ENCODE results near the gene MSL3. TPM values are rescaled to one million over a fixed set of nuclear protein-coding genes. Genes with fewer than 3 reads are reported as not detected.

The MSL3 gene
- total and polyA plus RNA-seq, 2 of the 13 experiments (the other 11 are each of a cell fraction or from before 2014, with no cell fraction given): 7.6 to 10.2 TPM

DNA sequence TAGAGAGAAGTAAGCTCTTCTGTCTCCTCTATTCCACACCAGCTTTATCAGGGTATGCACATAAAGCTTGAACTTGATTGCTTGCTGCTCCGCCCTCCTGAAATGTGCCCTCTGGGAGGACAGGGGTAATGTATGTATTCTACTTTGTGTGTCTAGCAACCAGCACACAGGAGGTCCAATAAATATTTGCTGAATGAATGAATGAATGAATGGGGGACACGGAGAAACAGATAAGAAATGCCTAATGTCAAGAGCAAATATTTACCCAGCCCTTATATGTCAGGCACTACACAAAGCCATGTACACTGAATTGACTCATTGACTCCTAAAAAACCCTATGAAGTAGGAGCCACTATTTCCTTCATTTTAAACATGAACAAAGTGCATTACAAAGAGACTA is 2.3 kb upstream of the MSL3 start (continued):
- no peak for TF ChIP-seq ZNF629 (CRISPR knock-in tag; conservative IDR thresholded peaks at IDR 0.05)
- peak; percentile 98; the same call in 1 of the 2 replicates for TF ChIP-seq ZBTB20 (CRISPR knock-in tag; IDR thresholded peaks at IDR 0.05; ENCODE audit: borderline replicate concordance, low read depth)
- TF ChIP-seq, protein P1, sequence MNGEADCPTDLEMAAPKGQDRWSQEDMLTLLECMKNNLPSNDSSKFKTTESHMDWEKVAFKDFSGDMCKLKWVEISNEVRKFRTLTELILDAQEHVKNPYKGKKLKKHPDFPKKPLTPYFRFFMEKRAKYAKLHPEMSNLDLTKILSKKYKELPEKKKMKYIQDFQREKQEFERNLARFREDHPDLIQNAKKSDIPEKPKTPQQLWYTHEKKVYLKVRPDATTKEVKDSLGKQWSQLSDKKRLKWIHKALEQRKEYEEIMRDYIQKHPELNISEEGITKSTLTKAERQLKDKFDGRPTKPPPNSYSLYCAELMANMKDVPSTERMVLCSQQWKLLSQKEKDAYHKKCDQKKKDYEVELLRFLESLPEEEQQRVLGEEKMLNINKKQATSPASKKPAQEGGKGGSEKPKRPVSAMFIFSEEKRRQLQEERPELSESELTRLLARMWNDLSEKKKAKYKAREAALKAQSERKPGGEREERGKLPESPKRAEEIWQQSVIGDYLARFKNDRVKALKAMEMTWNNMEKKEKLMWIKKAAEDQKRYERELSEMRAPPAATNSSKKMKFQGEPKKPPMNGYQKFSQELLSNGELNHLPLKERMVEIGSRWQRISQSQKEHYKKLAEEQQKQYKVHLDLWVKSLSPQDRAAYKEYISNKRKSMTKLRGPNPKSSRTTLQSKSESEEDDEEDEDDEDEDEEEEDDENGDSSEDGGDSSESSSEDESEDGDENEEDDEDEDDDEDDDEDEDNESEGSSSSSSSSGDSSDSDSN (CRISPR knock-in tag; IDR thresholded peaks at IDR 0.05): no peak
- TF ChIP-seq FOXA3 (CRISPR knock-in tag; IDR thresholded peaks at IDR 0.05): peak; percentile 80
- TF ChIP-seq, protein P2, sequence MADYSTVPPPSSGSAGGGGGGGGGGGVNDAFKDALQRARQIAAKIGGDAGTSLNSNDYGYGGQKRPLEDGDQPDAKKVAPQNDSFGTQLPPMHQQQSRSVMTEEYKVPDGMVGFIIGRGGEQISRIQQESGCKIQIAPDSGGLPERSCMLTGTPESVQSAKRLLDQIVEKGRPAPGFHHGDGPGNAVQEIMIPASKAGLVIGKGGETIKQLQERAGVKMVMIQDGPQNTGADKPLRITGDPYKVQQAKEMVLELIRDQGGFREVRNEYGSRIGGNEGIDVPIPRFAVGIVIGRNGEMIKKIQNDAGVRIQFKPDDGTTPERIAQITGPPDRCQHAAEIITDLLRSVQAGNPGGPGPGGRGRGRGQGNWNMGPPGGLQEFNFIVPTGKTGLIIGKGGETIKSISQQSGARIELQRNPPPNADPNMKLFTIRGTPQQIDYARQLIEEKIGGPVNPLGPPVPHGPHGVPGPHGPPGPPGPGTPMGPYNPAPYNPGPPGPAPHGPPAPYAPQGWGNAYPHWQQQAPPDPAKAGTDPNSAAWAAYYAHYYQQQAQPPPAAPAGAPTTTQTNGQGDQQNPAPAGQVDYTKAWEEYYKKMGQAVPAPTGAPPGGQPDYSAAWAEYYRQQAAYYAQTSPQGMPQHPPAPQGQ (CRISPR knock-in tag; IDR thresholded peaks at IDR 0.05; ENCODE audit: borderline replicate concordance): no peak
- TF ChIP-seq CCAR2 (optimal IDR thresholded peaks at IDR 0.05; ENCODE audit: low read depth, low read length): no peak
- TF ChIP-seq ATM (IDR thresholded peaks at IDR 0.05; ENCODE audit: borderline replicate concordance): no peak
- TF ChIP-seq, protein P3, sequence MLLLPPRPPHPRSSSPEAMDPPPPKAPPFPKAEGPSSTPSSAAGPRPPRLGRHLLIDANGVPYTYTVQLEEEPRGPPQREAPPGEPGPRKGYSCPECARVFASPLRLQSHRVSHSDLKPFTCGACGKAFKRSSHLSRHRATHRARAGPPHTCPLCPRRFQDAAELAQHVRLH (CRISPR knock-in tag; IDR thresholded peaks at IDR 0.05; ENCODE audit: borderline replicate concordance, low read depth): no peak
- TF ChIP-seq, protein P4, sequence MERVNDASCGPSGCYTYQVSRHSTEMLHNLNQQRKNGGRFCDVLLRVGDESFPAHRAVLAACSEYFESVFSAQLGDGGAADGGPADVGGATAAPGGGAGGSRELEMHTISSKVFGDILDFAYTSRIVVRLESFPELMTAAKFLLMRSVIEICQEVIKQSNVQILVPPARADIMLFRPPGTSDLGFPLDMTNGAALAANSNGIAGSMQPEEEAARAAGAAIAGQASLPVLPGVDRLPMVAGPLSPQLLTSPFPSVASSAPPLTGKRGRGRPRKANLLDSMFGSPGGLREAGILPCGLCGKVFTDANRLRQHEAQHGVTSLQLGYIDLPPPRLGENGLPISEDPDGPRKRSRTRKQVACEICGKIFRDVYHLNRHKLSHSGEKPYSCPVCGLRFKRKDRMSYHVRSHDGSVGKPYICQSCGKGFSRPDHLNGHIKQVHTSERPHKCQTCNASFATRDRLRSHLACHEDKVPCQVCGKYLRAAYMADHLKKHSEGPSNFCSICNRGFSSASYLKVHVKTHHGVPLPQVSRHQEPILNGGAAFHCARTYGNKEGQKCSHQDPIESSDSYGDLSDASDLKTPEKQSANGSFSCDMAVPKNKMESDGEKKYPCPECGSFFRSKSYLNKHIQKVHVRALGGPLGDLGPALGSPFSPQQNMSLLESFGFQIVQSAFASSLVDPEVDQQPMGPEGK (CRISPR knock-in tag; IDR thresholded peaks at IDR 0.05): peak; percentile 27; the same call in 1 of the 2 replicates
- TF ChIP-seq, protein P5, sequence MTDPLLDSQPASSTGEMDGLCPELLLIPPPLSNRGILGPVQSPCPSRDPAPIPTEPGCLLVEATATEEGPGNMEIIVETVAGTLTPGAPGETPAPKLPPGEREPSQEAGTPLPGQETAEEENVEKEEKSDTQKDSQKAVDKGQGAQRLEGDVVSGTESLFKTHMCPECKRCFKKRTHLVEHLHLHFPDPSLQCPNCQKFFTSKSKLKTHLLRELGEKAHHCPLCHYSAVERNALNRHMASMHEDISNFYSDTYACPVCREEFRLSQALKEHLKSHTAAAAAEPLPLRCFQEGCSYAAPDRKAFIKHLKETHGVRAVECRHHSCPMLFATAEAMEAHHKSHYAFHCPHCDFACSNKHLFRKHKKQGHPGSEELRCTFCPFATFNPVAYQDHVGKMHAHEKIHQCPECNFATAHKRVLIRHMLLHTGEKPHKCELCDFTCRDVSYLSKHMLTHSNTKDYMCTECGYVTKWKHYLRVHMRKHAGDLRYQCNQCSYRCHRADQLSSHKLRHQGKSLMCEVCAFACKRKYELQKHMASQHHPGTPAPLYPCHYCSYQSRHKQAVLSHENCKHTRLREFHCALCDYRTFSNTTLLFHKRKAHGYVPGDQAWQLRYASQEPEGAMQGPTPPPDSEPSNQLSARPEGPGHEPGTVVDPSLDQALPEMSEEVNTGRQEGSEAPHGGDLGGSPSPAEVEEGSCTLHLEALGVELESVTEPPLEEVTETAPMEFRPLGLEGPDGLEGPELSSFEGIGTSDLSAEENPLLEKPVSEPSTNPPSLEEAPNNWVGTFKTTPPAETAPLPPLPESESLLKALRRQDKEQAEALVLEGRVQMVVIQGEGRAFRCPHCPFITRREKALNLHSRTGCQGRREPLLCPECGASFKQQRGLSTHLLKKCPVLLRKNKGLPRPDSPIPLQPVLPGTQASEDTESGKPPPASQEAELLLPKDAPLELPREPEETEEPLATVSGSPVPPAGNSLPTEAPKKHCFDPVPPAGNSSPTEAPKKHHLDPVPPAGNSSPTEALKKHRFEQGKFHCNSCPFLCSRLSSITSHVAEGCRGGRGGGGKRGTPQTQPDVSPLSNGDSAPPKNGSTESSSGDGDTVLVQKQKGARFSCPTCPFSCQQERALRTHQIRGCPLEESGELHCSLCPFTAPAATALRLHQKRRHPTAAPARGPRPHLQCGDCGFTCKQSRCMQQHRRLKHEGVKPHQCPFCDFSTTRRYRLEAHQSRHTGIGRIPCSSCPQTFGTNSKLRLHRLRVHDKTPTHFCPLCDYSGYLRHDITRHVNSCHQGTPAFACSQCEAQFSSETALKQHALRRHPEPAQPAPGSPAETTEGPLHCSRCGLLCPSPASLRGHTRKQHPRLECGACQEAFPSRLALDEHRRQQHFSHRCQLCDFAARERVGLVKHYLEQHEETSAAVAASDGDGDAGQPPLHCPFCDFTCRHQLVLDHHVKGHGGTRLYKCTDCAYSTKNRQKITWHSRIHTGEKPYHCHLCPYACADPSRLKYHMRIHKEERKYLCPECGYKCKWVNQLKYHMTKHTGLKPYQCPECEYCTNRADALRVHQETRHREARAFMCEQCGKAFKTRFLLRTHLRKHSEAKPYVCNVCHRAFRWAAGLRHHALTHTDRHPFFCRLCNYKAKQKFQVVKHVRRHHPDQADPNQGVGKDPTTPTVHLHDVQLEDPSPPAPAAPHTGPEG (CRISPR knock-in tag; IDR thresholded peaks at IDR 0.05): no peak
- TF ChIP-seq, protein P6, sequence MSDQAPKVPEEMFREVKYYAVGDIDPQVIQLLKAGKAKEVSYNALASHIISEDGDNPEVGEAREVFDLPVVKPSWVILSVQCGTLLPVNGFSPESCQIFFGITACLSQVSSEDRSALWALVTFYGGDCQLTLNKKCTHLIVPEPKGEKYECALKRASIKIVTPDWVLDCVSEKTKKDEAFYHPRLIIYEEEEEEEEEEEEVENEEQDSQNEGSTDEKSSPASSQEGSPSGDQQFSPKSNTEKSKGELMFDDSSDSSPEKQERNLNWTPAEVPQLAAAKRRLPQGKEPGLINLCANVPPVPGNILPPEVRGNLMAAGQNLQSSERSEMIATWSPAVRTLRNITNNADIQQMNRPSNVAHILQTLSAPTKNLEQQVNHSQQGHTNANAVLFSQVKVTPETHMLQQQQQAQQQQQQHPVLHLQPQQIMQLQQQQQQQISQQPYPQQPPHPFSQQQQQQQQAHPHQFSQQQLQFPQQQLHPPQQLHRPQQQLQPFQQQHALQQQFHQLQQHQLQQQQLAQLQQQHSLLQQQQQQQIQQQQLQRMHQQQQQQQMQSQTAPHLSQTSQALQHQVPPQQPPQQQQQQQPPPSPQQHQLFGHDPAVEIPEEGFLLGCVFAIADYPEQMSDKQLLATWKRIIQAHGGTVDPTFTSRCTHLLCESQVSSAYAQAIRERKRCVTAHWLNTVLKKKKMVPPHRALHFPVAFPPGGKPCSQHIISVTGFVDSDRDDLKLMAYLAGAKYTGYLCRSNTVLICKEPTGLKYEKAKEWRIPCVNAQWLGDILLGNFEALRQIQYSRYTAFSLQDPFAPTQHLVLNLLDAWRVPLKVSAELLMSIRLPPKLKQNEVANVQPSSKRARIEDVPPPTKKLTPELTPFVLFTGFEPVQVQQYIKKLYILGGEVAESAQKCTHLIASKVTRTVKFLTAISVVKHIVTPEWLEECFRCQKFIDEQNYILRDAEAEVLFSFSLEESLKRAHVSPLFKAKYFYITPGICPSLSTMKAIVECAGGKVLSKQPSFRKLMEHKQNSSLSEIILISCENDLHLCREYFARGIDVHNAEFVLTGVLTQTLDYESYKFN (CRISPR knock-in tag; conservative IDR thresholded peaks at IDR 0.05): peak; percentile 59
- peak; percentile 71 for TF ChIP-seq RARA (CRISPR knock-in tag; IDR thresholded peaks at IDR 0.05)
